ENCODE data around the gene UNC93A.

UNC93A gene

DNA sequence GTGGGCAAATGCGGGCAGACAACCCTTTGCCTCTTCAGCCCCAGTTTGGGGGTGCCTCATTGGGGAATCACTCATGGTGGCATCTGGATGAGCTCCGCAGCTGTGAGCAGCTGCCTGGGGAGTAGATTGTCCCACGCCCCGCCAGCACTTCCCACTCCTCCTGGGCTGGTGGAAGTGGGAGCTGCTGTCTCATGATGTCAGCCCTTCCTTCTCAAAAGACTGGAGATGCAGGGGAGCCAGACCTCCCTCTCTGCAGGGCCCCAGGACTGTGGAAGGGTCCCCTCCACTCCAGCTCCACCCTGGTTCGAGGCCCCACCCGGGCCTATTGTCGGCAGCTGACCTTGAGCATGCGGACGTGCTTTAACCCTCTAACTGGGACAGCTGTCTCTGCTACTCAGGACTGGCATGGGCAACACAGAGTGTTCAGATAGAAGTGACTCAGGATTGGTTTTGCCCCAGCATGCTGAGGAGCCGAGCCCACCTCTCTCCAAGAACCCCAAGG lies 2.0 kb downstream of the UNC93A start:
- DNase-seq (ENCODE audit: low spot score) (no peak), FAIRE-seq (no peak)

DNA sequence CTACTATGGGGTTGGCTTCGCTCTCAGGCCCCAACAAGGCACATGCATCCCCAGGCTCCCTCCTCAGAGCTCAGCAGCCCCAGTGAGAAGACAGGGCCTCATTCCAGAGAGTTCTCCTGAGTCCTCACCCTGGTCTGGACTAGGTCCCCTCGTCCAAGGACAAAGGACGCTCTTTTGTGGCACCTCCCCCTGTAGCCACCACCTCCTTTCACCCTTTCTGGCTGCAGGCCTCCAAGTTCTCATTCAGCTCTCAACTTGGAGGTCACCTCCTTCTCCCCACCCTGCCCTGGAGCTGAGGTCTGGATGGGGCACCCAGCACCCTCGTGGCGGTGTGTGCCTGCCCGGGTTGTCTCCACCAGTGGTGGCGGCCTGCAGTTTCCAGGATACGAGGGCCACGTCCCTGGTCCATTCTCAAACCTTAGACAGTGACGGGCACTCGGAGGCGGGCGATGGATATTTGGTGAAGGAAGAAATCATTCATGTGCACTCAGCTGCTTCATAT lies 2.5 kb downstream of the UNC93A start:
- no peak for DNase-seq (ENCODE audit: low spot score)
- no peak for FAIRE-seq

DNA sequence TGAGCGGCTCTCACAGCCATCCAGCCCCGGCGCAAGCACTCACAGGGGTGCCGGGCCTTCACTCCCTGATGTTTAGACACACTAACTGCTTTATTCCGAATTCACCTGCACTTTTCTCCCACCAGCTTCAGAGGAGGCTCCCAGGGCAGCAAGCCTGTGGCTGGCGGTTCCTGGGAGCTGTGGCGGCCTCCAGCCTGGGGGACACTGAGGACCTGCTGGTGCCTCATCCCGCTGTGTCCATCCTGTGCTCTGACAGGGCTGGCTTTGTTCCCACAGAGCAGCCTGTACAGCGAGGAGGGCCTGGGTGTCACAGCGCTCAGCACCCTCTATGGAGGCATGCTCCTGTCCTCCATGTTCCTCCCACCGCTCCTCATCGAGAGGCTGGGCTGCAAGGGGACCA lies 3.1 kb downstream of the UNC93A start:
- FAIRE-seq (no peak), DNase-seq (ENCODE audit: low spot score) (no peak)

- FAIRE-seq (no peak), DNase-seq (ENCODE audit: low spot score) (no peak)
Measured at GRCh38 chr6:167294651-167295494, 3.8 kb downstream of the UNC93A start.

DNA sequence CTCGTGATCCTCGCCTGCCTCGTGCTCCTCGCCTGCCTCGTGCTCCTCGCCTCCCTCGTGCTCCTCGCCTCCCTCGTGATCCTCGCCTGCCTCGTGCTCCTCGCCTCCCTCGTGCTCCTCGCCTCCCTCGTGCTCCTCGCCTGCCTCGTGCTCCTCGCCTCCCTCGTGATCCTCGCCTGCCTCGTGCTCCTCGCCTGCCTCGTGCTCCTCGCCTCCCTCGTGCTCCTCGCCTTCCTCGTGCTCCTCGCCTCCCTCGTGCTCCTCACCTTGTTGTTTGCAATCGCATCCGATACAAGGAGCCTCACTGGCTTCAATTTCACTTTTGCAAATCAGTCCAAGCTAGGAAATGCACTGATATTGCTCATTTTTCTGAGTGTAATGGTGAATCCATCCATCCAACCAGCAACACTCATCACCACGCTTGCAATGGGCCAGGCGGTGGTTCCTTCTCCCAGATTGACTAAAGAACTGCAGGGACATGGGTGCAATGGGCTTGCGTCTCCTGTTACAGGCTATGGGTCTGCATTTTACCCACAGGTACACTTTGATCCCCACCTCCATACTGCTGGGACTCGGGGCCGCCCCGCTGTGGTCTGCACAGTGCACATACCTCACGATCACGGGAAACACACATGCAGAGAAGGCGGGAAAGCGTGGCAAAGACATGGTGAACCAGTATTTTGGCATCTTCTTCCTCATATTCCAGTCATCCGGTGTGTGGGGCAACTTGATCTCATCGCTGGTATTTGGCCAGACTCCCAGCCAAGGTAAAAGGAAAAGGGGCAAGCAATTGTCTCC lies 4.6 kb downstream of the UNC93A start:
- FAIRE-seq (no peak), DNase-seq (ENCODE audit: low spot score) (no peak)

GRCh38 chr6:167296293-167296690 lies 5.2 kb downstream of the UNC93A start:
- DNase-seq (ENCODE audit: low spot score), result no peak
- FAIRE-seq, result no peak

DNA sequence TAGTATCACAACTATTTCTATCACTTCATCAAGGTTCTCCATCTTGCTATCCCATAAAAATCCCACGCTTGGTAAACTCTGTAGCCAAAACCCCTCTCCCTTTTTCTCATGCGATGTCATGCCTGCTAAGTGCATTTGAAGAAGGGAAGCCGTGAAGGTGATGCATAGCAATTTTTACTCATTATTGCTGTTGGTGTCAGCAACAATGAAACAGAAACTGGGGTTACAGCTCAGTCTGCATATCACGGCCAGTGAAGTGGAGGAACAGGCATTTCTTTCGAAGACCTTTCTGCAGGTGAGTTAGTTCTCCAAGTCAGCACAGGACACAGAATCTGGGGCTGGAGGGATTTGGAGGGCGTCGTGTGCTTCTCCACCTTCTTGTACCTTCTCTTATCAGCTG lies 5.8 kb downstream of the UNC93A start:
- no peak for DNase-seq (ENCODE audit: low spot score)
- no peak for FAIRE-seq

GRCh38 chr6:167298127-167298526 lies 7.0 kb downstream of the UNC93A start:
- DNase-seq (ENCODE audit: low spot score) (no peak), FAIRE-seq (no peak)

GRCh38 chr6:167299641-167300308 lies 8.7 kb downstream of the UNC93A start:
- DNase-seq (ENCODE audit: low spot score) (no peak), FAIRE-seq (no peak)

- DNase-seq (ENCODE audit: low spot score), result no peak
- FAIRE-seq, result no peak
Measured at GRCh38 chr6:167300902-167301777, 10.0 kb downstream of the UNC93A start.

DNA sequence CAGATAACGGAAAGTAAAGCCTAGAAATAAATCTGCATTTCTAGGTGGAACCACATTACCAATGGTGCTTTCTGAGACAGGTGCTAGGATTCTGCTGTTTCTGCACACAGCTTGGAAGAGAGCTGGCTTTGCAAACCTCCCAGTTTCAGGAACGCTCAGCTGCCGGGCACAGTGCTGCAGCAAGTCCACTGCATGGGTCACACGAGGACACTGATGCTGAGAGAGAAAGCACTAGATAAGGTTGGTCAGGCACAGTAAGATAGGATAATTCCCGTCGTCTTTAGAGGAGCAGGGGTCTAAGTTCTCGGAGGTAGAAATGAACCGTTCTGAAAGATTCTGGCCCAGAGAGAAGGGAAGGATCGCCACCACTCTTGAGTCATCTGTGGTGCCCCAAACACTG lies 11.0 kb downstream of the UNC93A start:
- FAIRE-seq, result no peak
- DNase-seq (ENCODE audit: low spot score), result no peak

- FAIRE-seq, result no peak
- DNase-seq (ENCODE audit: low spot score), result no peak
Measured at GRCh38 chr6:167302796-167303195, 11.7 kb downstream of the UNC93A start.

GRCh38 chr6:167303675-167304625 lies 12.8 kb downstream of the UNC93A start:
- no peak for FAIRE-seq
- peak; percentile 63 for DNase-seq (ENCODE audit: low spot score)

GRCh38 chr6:167304912-167305311 lies 13.8 kb downstream of the UNC93A start:
- FAIRE-seq (no peak), DNase-seq (ENCODE audit: low spot score) (no peak)

DNA sequence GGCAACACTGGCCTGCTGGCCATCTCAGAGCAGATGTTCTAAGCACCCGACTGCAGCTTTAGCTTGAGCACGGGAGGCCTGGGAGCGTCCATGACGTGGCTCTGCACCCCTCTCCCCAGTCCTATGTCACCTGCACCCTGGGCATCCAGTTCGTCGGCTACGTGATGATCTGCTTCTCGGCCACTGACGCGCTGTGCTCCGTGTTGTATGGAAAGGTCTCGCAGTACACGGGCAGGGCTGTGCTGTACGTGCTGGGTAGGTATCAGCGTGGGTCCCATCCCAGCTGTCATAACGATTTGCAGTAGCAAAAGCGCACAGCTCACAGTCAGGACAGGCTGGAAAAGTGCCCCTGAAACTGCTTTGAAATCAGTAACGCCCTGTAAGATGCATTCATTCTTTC lies 14.7 kb downstream of the UNC93A start:
- no peak for DNase-seq (ENCODE audit: low spot score)
- peak; percentile 83 for FAIRE-seq

GRCh38 chr6:167306401-167306998 lies 15.4 kb downstream of the UNC93A start:
- DNase-seq (ENCODE audit: low spot score) (peak; percentile 84), FAIRE-seq (peak; percentile 71)

DNA sequence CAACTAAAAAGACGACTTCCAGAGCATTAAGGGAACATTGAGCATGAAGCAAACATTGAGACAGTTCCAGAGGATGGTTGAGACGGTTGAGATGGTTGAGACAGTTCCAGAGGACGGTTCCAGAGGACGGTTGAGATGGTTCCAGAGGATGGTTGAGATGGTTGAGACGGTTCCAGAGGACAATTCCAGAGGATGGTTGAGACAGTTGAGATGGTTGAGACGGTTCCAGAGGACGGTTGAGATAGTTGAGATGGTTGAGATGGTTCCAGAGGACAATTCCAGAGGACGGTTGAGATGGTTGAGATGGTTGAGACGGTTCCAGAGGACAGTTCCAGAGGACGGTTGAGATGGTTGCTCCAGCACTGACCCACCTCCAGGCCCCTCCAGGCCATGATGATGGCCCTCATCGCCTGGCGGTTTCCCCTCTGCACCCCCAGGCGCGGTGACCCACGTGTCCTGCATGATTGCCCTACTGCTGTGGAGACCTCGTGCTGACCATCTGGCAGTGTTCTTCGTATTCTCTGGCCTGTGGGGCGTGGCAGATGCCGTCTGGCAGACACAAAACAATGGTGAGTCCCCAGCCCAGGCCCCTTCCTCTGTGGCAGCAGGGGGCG lies 16.3 kb downstream of the UNC93A start:
- FAIRE-seq (no peak), DNase-seq (ENCODE audit: low spot score) (no peak)

- FAIRE-seq (no peak), DNase-seq (ENCODE audit: low spot score) (no peak)
Measured at GRCh38 chr6:167308207-167308606, 17.1 kb downstream of the UNC93A start.
